WERI-Rb-1 (cell line): ENCODE results near the gene R3HDM2.

Experiments
- DNase-seq: peaks from one replicate; pipeline ENCODE4 v3.0.0-alpha.2; 2020
- H3K27ac ChIP-seq: fragments of 250-450 bp; sonication (Bioruptor Pico); 2 replicates; pipeline ENCODE4 v1.5.1; 2020; ENCODE audit warnings: mild to moderate bottlenecking, moderate library complexity
- H3K27me3 ChIP-seq: fragments of 250-450 bp; sonication (Bioruptor Pico); 2 replicates; pipeline ENCODE4 v1.5.1; 2021; ENCODE audit warnings: mild to moderate bottlenecking, low read depth, moderate library complexity; ENCODE audit not compliant: insufficient read depth, severe bottlenecking
- H3K36me3 ChIP-seq: fragments of 250-450 bp; sonication (Bioruptor Pico); 2 replicates; pipeline ENCODE4 v1.5.1; 2020; ENCODE audit warnings: mild to moderate bottlenecking, moderate library complexity
- H3K4me3 ChIP-seq: 2 replicates; pipeline ENCODE4 v1.5.1; 2011; ENCODE audit warnings: low read depth, mild to moderate bottlenecking, control low read depth, low read length
- H3K9me3 ChIP-seq: fragments of 250-450 bp; sonication (Bioruptor Pico); 2 replicates; pipeline ENCODE4 v1.5.1; 2021; ENCODE audit warnings: mild to moderate bottlenecking, moderate library complexity; ENCODE audit not compliant: severe bottlenecking
- TF ChIP-seq, protein P1 (sequence below): IDR thresholded peaks from 2 replicates; pipeline ENCODE4 v1.5.1; 2011; ENCODE audit warnings: low read depth, mild to moderate bottlenecking, control low read depth, inconsistent platforms, low read length

R3HDM2 gene

DNA sequence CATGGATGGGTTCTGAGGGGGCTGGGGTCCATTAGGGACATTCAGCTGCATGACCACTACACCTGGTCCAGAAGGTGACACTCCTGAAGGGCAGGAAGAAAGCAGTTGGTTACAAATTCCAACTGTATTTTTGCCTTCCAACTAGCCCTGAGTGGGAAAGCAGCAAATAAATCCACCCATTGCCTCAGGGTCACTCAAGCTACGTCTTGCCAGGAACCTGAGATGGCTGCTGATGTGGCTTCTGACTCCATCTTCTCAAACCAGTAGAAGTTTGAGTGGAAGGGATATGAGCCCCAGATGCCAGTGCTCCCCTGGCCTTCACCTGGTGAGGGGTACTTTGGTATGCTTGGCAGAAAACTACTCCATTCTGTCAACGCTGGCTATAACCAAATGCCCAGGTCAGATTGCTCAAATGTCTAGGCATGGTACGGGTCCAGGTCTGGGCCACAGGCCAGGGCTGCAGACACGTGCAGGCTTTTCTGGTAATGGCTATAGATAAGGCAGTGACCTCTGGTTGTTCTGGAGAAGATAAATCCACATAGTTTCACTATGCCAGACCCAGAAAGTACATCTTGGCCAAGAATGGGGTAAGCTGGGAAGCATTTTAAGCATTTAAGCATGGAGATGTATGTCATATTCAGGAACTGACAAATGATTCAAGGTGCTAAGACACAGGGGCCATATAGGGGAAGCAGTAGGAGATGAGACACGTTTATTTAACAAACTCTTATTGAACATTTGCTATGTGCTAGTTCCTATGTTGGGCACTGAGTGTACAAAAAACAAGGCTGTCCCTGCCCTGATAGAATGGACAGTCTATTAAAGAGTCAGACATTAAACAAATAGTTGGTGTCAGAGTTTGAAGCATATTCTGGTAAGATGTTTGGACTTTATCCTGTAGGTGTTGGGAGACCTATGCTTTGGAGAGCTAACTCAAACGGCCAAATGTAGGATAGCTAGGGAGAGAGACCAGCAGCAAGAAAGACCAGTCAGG is 171.6 kb downstream of the R3HDM2 start:
- Histone ChIP-seq H3K27me3 (no peaks in the 10 kb centered on the region), H3K4me3 (no peak overlapping the region), H3K27ac (no peak overlapping the region), H3K9me3 (no peaks in the 10 kb centered on the region), H3K36me3 (peaks cover 31% of the 10 kb centered on the region)
- TF ChIP-seq, protein P1, sequence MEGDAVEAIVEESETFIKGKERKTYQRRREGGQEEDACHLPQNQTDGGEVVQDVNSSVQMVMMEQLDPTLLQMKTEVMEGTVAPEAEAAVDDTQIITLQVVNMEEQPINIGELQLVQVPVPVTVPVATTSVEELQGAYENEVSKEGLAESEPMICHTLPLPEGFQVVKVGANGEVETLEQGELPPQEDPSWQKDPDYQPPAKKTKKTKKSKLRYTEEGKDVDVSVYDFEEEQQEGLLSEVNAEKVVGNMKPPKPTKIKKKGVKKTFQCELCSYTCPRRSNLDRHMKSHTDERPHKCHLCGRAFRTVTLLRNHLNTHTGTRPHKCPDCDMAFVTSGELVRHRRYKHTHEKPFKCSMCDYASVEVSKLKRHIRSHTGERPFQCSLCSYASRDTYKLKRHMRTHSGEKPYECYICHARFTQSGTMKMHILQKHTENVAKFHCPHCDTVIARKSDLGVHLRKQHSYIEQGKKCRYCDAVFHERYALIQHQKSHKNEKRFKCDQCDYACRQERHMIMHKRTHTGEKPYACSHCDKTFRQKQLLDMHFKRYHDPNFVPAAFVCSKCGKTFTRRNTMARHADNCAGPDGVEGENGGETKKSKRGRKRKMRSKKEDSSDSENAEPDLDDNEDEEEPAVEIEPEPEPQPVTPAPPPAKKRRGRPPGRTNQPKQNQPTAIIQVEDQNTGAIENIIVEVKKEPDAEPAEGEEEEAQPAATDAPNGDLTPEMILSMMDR = no peak
- DNase-seq = no peak

- no peak for DNase-seq
- no peak overlapping the region for H3K27ac ChIP-seq
- H3K9me3 ChIP-seq = no peaks in the 10 kb centered on the region
- H3K27me3 ChIP-seq = no peaks in the 10 kb centered on the region
- peaks cover 26% of the 10 kb centered on the region for H3K36me3 ChIP-seq
- H3K4me3 ChIP-seq = no peak overlapping the region
- TF ChIP-seq, protein P1 = no peak
These were observed 174.9 kb downstream of the R3HDM2 start for GRCh38 chr12:57255916-57256315.

GRCh38 chr12:57254506-57255280 is 176.2 kb downstream of the R3HDM2 start:
- H3K36me3 ChIP-seq = peaks cover 24% of the 10 kb centered on the region
- H3K9me3 ChIP-seq = no peaks in the 10 kb centered on the region
- DNase-seq = no peak

GRCh38 chr12:57250956-57251355 is 179.9 kb downstream of the R3HDM2 start, which contains the start of gene STAC3:
TSS of gene STAC3 (minus strand) at chr12:57251187. CDS start at chr12:57249636, 1,551 bp downstream.
- DNase-seq = no peak
- Histone ChIP-seq H3K4me3 (no peak within 1 kb of the TSS), H3K36me3 (peaks cover 3% of the 10 kb centered on the region), H3K27me3 (no peaks in the 10 kb centered on the region), H3K9me3 (no peaks in the 10 kb centered on the region), H3K27ac (no peak within 1 kb of the TSS)
- TF ChIP-seq, protein P1 = no peak

More at GRCh38 chr12:57254506-57255280, 176.2 kb downstream of the R3HDM2 start:
- no peak overlapping the region for H3K4me3 ChIP-seq
- no peak overlapping the region for H3K27ac ChIP-seq
- H3K27me3 ChIP-seq = no peaks in the 10 kb centered on the region
- TF ChIP-seq, protein P1 = no peak

DNA sequence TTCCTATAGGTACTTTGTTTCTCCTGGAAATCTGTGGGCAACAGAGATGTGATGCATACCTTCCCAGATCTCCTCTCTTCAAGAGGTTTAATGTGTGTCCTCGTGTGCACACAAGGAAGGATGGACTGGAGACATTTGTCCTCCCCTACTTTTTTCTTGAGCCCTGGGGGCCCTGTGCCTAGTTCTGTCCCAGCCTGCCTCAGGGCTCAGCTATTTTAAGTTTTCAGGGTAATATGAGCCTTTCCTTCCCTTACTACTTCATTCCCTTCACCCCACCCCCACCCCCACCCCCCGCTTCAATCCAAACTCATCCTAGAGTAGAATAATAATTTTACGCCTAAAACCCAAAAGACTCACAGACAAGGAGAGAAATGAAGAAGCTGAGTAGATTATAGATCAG is 180.3 kb downstream of the R3HDM2 start:
- no peak overlapping the region for H3K4me3 ChIP-seq
- no peaks in the 10 kb centered on the region for H3K9me3 ChIP-seq
- H3K36me3 ChIP-seq = no peaks in the 10 kb centered on the region; the same call in 1 of the 2 replicates
- H3K27me3 ChIP-seq = no peaks in the 10 kb centered on the region
- no peak overlapping the region for H3K27ac ChIP-seq
- no peak for DNase-seq
- TF ChIP-seq, protein P1 = no peak
